Endodermal cell (in vitro differentiated cells): ENCODE measurements around the gene RRP8. TPM values are rescaled to one million over a fixed set of nuclear protein-coding genes. Genes with fewer than 3 reads are reported as not detected.

Source experiments
- DNase-seq: peaks from one replicate; pipeline ENCODE4 v3.0.0-alpha.2; 2017
- H3K27ac ChIP-seq: 2 replicates; pipeline ENCODE4 v1.5.1; 2013; ENCODE audit warnings: mild to moderate bottlenecking, low read depth, low read length, moderate library complexity
- H3K27me3 ChIP-seq: 2 replicates; pipeline ENCODE4 v1.6.1; 2013; ENCODE audit warnings: mild to moderate bottlenecking, low read length, moderate library complexity; ENCODE audit not compliant: insufficient read depth, control insufficient read depth, poor library complexity, severe bottlenecking
- H3K36me3 ChIP-seq: 2 replicates; pipeline ENCODE4 v1.7.0; 2013; ENCODE audit warnings: mild to moderate bottlenecking, low read length, moderate library complexity; ENCODE audit not compliant: control insufficient read depth, insufficient read depth
- H3K4me1 ChIP-seq: one replicate; pipeline ENCODE4 v1.7.0; 2013; ENCODE audit warnings: low read length; ENCODE audit not compliant: control insufficient read depth, insufficient read depth
- H3K4me3 ChIP-seq: 2 replicates; pipeline ENCODE4 v1.5.1; 2013; ENCODE audit warnings: mild to moderate bottlenecking, low read length, moderate library complexity
- H3K9ac ChIP-seq: 2 replicates; pipeline ENCODE4 v1.6.1; 2013; ENCODE audit warnings: mild to moderate bottlenecking, low read length, moderate library complexity; ENCODE audit not compliant: poor library complexity, severe bottlenecking; ENCODE audit errors: extremely low read depth
- H3K9me3 ChIP-seq: 2 replicates; pipeline ENCODE4 v1.6.1; 2013; ENCODE audit warnings: mild to moderate bottlenecking, low read length, moderate library complexity; ENCODE audit not compliant: control insufficient read depth
- H3K27ac Mint-ChIP-seq: 2 replicates; pipeline ENCODE4 v1.8.0; 2020; ENCODE audit warnings: mixed read lengths
- H3K27me3 Mint-ChIP-seq: 2 replicates; pipeline ENCODE4 v1.8.0; 2021; ENCODE audit warnings: mild to moderate bottlenecking, mixed read lengths; ENCODE audit not compliant: insufficient read depth
- H3K36me3 Mint-ChIP-seq: 2 replicates; pipeline ENCODE4 v1.8.0; 2020; ENCODE audit warnings: low read depth, mixed read lengths
- H3K4me1 Mint-ChIP-seq: 2 replicates; pipeline ENCODE4 v1.8.0; 2020; ENCODE audit warnings: mixed read lengths
- H3K4me3 Mint-ChIP-seq: 2 replicates; pipeline ENCODE4 v1.8.0; 2020; ENCODE audit warnings: mild to moderate bottlenecking, moderate library complexity, mixed read lengths
- H3K9me3 Mint-ChIP-seq: 2 replicates; pipeline ENCODE4 v1.8.0; 2020; ENCODE audit warnings: mild to moderate bottlenecking, mixed read lengths
- CTCF ChIP-seq: fragments of 200-600 bp; sonication (generic); conservative IDR thresholded peaks from 2 replicates; pipeline ENCODE4 v1.5.0; 2021; ENCODE audit warnings: antibody characterized with exemption, mild to moderate bottlenecking
- WGBS, 2 experiments: methylation state at CpG; one replicate each; pipeline versions ENCODE4 v1.1.5 to v1.1.7; 2013; ENCODE audit warnings: missing lambda C conversion rate in 2 of 2, mixed read lengths in 1 of 2; ENCODE audit not compliant: insufficient coverage in 1 of 2, insufficient read length in 1 of 2; 5-methylcytosine and 5-hydroxymethylcytosine counted together
- total RNA-seq, 2 donors: library from RNA; stranded (reverse); fragmentation: NEBNext Ultra II Directional in 1 of 2; extraction: Animal tissue kit (Norgen Biotek cat#: 25700) in 1 of 2; gene quantifications; 2 replicates in 1 of 2; 3 replicates in 1 of 2; pipeline ENCODE4 v1.2.1, GENCODE V29; 2021

RRP8 gene
- total RNA-seq, 2 donors from 2014 or later, result 11.0 to 12.8 TPM

- 96 to 99% methylated on average over 28 to 36 of the region's 36 CpGs for WGBS, 2 experiments
- no peaks in the 10 kb centered on the region for H3K36me3 Mint-ChIP-seq
- H3K4me3 Mint-ChIP-seq, result no peak overlapping the region
- H3K27me3 ChIP-seq, result no peaks in the 10 kb centered on the region
- no peak for TF ChIP-seq CTCF
- no peaks in the 10 kb centered on the region for H3K9me3 ChIP-seq
- no peaks in the 10 kb centered on the region for H3K4me1 ChIP-seq
- H3K9me3 Mint-ChIP-seq, result no peaks in the 10 kb centered on the region
- H3K27me3 Mint-ChIP-seq, result no peaks in the 10 kb centered on the region
- no peak for DNase-seq
- no peak overlapping the region for H3K4me3 ChIP-seq
- H3K9ac ChIP-seq, result no peak overlapping the region
- no peak overlapping the region for H3K27ac ChIP-seq
- no peaks in the 10 kb centered on the region for H3K4me1 Mint-ChIP-seq
- H3K27ac Mint-ChIP-seq, result no peak overlapping the region
- H3K36me3 ChIP-seq, result peaks cover 17% of the 10 kb centered on the region
Observed at GRCh38 chr11:6640036-6640984, 36.9 kb upstream of the RRP8 start.

- Mint-ChIP-seq H3K4me1 (no peaks in the 10 kb centered on the region), H3K27me3 (no peaks in the 10 kb centered on the region)
- H3K27ac ChIP-seq, result no peak overlapping the region
Observed at GRCh38 chr11:6638429-6638828, 35.0 kb upstream of the RRP8 start.

GRCh38 chr11:6637871-6638270 lies 34.5 kb upstream of the RRP8 start:
- peaks cover 6% of the 10 kb centered on the region for H3K36me3 Mint-ChIP-seq
- H3K4me3 ChIP-seq, result no peak overlapping the region
- H3K4me1 Mint-ChIP-seq, result no peaks in the 10 kb centered on the region
- no peaks in the 10 kb centered on the region for H3K27me3 ChIP-seq
- H3K27me3 Mint-ChIP-seq, result no peaks in the 10 kb centered on the region
- no peak overlapping the region for H3K27ac Mint-ChIP-seq
- H3K4me1 ChIP-seq, result no peaks in the 10 kb centered on the region
- no peak for DNase-seq
- no peak for TF ChIP-seq CTCF
- H3K27ac ChIP-seq, result no peak overlapping the region
- no peak overlapping the region for H3K4me3 Mint-ChIP-seq
- WGBS, 2 experiments, result 78 to 80% methylated on average over 1 to 3 of the region's 3 CpGs
- no peak overlapping the region for H3K9ac ChIP-seq
- H3K9me3 ChIP-seq, result no peaks in the 10 kb centered on the region
- no peaks in the 10 kb centered on the region for H3K9me3 Mint-ChIP-seq
- peaks cover 32% of the 10 kb centered on the region for H3K36me3 ChIP-seq

More at GRCh38 chr11:6638429-6638828, 35.0 kb upstream of the RRP8 start:
- Histone ChIP-seq H3K27me3 (no peaks in the 10 kb centered on the region), H3K4me1 (no peaks in the 10 kb centered on the region), H3K36me3 (peaks cover 28% of the 10 kb centered on the region), H3K4me3 (no peak overlapping the region), H3K9me3 (no peaks in the 10 kb centered on the region), H3K9ac (no peak overlapping the region)
- Mint-ChIP-seq H3K9me3 (no peaks in the 10 kb centered on the region), H3K36me3 (peaks cover under 1% of the 10 kb centered on the region), H3K27ac (no peak overlapping the region), H3K4me3 (no peak overlapping the region)
- 86 to 97% methylated on average over 4 of the region's 4 CpGs for WGBS, 2 experiments
- DNase-seq, result no peak
- TF ChIP-seq CTCF, result no peak
